Heart left ventricle (tissue), 16 donors: ENCODE results near the gene FA2H. TPM values are rescaled to one million over a fixed set of nuclear protein-coding genes. Genes with fewer than 3 reads are reported as not detected.
"Not testable (repeated sequence)": the region's sequence is repeated elsewhere in the genome, so short reads cannot be mapped to it uniquely, and the experiment has no call there.

ENCODE experiments used
- ATAC-seq, 4 donors: fragments of 200-7000 bp; cut with Tn5 transposase; one replicate each; pipeline ENCODE4 v1.9.1; 2020 to 2022; ENCODE audit warnings: moderate library complexity in 4 of 4, mild to moderate bottlenecking in 3 of 4, moderate number of reproducible peaks in 1 of 4
- DNase-seq, 5 donors: peaks; one replicate each; pipeline ENCODE4 v3.0.0-alpha.2; 2020
- H3K27ac ChIP-seq, 12 donors: fragments of 200-600 bp; sonication (generic) in 4 of 12; one replicate each; pipeline versions ENCODE4 v1.5.0 to v1.8.0; 2016 to 2022; ENCODE audit warnings: mild to moderate bottlenecking in 2 of 12
- H3K27me3 ChIP-seq, 9 donors: fragments of 200-600 bp; sonication (generic) in 2 of 9; one replicate each; pipeline versions ENCODE4 v1.5.1 to v1.8.0; 2016 to 2022; ENCODE audit warnings: mild to moderate bottlenecking in 3 of 9
- H3K36me3 ChIP-seq, 9 donors: fragments of 200-600 bp; sonication (generic) in 2 of 9; one replicate each; pipeline versions ENCODE4 v1.5.0 to v1.8.0; 2018 to 2022; ENCODE audit warnings: mild to moderate bottlenecking in 2 of 9
- H3K4me1 ChIP-seq, 12 donors: fragments of 200-600 bp; sonication (generic) in 4 of 12; one replicate each; pipeline versions ENCODE4 v1.5.0 to v1.8.0; 2016 to 2022; ENCODE audit warnings: mild to moderate bottlenecking in 3 of 12
- H3K4me3 ChIP-seq, 12 donors: fragments of 200-600 bp; sonication (generic) in 4 of 12; one replicate each; pipeline versions ENCODE4 v1.5.0 to v1.8.0; 2017 to 2022; ENCODE audit warnings: mild to moderate bottlenecking in 9 of 12, moderate library complexity in 4 of 12
- H3K9me3 ChIP-seq, 12 donors: fragments of 200-600 bp; sonication (generic) in 4 of 12; one replicate each; pipeline versions ENCODE4 v1.5.0 to v1.8.0; 2016 to 2022; ENCODE audit warnings: mild to moderate bottlenecking in 1 of 12
- POLR2A ChIP-seq, 2 donors: fragments of 450-650 bp; IDR thresholded peaks; one replicate each; pipeline ENCODE4 v1.6.1; 2017; ENCODE audit warnings: antibody characterized with exemption in 2 of 2, mild to moderate bottlenecking in 2 of 2, moderate library complexity in 2 of 2
- WGBS, 4 donors: extraction: QIAGEN DNeasy Blood & Tissue Kit in 2 of 4; methylation state at CpG; one replicate each; pipeline versions ENCODE4 v1.1.5 to v1.1.7; 2013 to 2018; 5-methylcytosine and 5-hydroxymethylcytosine counted together
- intact Hi-C, 10 donors: fragments of 100-400 bp; cut with DNase I; formaldehyde crosslinking; loops; one replicate each; pipeline versions ENCODE4 v1.11.1 to v1.14.2; 2022
- polyA plus RNA-seq, 2 donors: library from polyadenylated mRNA; stranded (reverse); fragments of 200-250 nt; gene quantifications; one replicate each; pipeline ENCODE4 v1.2.3, GENCODE V29; 2013
- total RNA-seq, 9 donors: library from RNA; depleted of rRNA in 2 of 9; stranded (reverse); fragments of >200 nt in 2 of 9; fragmentation: NEBNext Ultra II Directional in 3 of 9; extraction: Animal tissue kit (Norgen Biotek cat#: 25700) in 3 of 9; gene quantifications; one replicate each; pipeline versions ENCODE4 v1.1.0 to v1.2.4, GENCODE V29; 2016 to 2023
- TF ChIP-seq, protein P1 (sequence below), 12 donors: fragments of 200-600 bp; sonication (generic) in 4 of 12; IDR thresholded peaks; one replicate each; pipeline versions ENCODE4 v1.5.0 to v1.8.0; 2018 to 2022; ENCODE audit warnings: antibody characterized with exemption in 12 of 12, mild to moderate bottlenecking in 5 of 12
- donor health status: ischemic (EF 13 %, LVEDD 7.1; RV severe dilation, severe dysfunction).
- donor health status: healthy with polysubstance abuse.
- donor health status: DM: no; HTN: yes; CAD: no.
- donor health status: DM: no; HTN: no; CAD: no.
- donor health status: ischemic (EF 25% LVEDD 6.9; RV normal size, moderate dysfunction).
- donor health status: ischemic (EF 25% LVEDD 5.7; RV mildly dilated, moderate dysfunction).
- donor health status: healthy.
- donor health status: DM: yes; HTN: yes; CAD: no.
- donor health status: ischemic (EF 35%, LVEDD 5.7; RV mildly dilated, moderate dysfunction).
- donor health status: nonischemic (EF 11% LVEDD 7.7; RV severe dilation, severe dysfunction).
- donor health status: DM: yes; HTN: yes; CAD: no.
- donor health status: PGD.
- donor health status: ischemic (EF 29% LVEDD 5.4; RV normal size, mild dysfunction).
- donor health status: nonischemic (EF 23%, LVEDD 6.1; RV moderate dilation, normal function).

FA2H gene
- total and polyA plus RNA-seq, 11 donors: 0.04 to 1.9 (median 0.39) TPM; not detected in 7

GRCh38 chr16:74766729-74767128 lies 7.9 kb downstream of the FA2H start:
- H3K4me3 ChIP-seq: no peak overlapping the region
- no peaks in the 10 kb centered on the region for H3K36me3 ChIP-seq
- peaks cover 0 to 39% (median 3%) of the 10 kb centered on the region in 9 donors for H3K27me3 ChIP-seq
- no peak for TF ChIP-seq POLR2A (IDR thresholded peaks at IDR 0.05)
- TF ChIP-seq, protein P1, sequence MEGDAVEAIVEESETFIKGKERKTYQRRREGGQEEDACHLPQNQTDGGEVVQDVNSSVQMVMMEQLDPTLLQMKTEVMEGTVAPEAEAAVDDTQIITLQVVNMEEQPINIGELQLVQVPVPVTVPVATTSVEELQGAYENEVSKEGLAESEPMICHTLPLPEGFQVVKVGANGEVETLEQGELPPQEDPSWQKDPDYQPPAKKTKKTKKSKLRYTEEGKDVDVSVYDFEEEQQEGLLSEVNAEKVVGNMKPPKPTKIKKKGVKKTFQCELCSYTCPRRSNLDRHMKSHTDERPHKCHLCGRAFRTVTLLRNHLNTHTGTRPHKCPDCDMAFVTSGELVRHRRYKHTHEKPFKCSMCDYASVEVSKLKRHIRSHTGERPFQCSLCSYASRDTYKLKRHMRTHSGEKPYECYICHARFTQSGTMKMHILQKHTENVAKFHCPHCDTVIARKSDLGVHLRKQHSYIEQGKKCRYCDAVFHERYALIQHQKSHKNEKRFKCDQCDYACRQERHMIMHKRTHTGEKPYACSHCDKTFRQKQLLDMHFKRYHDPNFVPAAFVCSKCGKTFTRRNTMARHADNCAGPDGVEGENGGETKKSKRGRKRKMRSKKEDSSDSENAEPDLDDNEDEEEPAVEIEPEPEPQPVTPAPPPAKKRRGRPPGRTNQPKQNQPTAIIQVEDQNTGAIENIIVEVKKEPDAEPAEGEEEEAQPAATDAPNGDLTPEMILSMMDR (IDR thresholded peaks at IDR 0.05): no peak
- no peaks in the 10 kb centered on the region for H3K4me1 ChIP-seq
- H3K9me3 ChIP-seq: no peaks in the 10 kb centered on the region
- ATAC-seq (no peak), DNase-seq (no peak)
- intact Hi-C loops: no loop called here
- no peak overlapping the region for H3K27ac ChIP-seq
- WGBS, 4 donors: 89 to 93% (median 90%) methylated on average over 7 of the region's 7 CpGs

GRCh38 chr16:74764184-74764583 lies 10.4 kb downstream of the FA2H start:
- DNase-seq, ATAC-seq, H3K27ac ChIP-seq, intact Hi-C loops, H3K4me1 ChIP-seq, H3K36me3 ChIP-seq, H3K9me3 ChIP-seq, H3K4me3 ChIP-seq: not testable (repeated sequence)
- peaks cover 0 to 35% (median 0%) of the 10 kb centered on the region in 9 donors for H3K27me3 ChIP-seq
- 57 to 66% (median 61%) methylated on average over 3 of the region's 3 CpGs for WGBS, 4 donors

DNA sequence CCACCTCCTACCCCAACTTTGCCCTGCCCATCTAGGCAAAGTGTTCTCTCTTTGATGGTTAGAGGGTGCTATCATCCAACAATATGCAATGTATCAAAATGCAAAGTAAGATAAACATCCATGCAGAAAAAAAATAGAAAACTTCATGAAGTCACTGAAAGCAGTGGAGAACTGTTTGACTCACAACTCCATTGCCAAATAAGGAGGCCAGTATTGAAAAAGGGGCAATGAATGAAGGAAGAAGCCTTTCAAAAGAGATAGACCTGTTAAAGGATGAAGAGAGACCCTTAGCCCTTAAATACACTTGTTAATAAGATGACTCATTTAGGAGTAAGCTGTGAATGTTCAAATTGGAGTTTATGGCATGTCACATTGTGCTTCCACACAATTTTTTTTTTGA lies 13.0 kb downstream of the FA2H start:
- Histone ChIP-seq H3K4me1 (no peaks in the 10 kb centered on the region), H3K27me3 (peaks cover 0 to 29% (median 0%) of the 10 kb centered on the region in 9 donors), H3K9me3 (no peaks in the 10 kb centered on the region), H3K4me3 (no peak overlapping the region), H3K27ac (no peak overlapping the region), H3K36me3 (no peaks in the 10 kb centered on the region)
- DNase-seq: no peak
- no peak for ATAC-seq
- no peak for TF ChIP-seq POLR2A (IDR thresholded peaks at IDR 0.05)
- TF ChIP-seq, protein P1 (IDR thresholded peaks at IDR 0.05): no peak
- intact Hi-C loops: no loop called here

DNA sequence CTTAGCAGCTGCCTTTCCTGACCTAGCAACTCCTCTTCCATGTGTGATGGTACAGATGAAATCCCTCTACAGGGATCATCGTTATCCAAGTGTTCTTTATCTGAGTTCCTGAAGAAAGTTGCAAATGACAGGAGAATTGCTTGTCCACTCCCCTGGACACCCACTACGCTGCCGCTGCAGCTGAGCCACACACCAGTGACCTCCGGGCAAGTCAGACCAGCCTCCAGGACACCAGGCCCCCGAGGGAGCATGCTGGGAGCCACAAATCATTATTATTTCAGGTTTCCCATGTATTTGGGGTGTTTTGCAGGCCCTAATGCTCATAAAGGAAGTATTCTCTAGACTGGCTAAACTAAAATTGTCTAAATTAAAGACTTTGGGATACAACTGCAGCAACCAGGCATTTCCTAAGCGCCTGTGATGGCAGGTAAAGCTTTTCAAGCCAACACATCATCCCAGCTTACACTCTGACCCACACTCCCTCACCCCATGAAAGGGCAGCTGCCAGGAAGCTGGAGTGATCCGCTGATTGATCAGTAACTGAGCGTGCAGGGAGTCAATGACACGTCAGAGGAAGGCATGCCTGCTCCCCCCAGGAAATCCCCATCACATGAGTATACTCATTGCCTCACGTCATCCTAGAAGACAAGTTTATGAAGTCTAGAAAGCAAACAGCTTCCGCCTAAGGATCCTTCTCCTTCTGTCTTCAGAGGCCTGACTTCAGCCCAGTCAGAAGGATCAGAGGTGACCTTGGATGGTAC lies 14.4 kb downstream of the FA2H start:
- intact Hi-C loops: no loop called here
- H3K27ac ChIP-seq: no peak overlapping the region
- no peaks in the 10 kb centered on the region for H3K4me1 ChIP-seq
- no peaks in the 10 kb centered on the region for H3K9me3 ChIP-seq
- no peak for DNase-seq
- whole genome bisulfite sequencing, 4 donors: 64 to 72% (median 68%) methylated on average over 11 of the region's 11 CpGs
- H3K36me3 ChIP-seq: no peaks in the 10 kb centered on the region
- TF ChIP-seq POLR2A (IDR thresholded peaks at IDR 0.05): no peak
- TF ChIP-seq, protein P1 (IDR thresholded peaks at IDR 0.05): no peak
- no peak overlapping the region for H3K4me3 ChIP-seq
- no peak for ATAC-seq
- peaks cover 0 to 21% (median 0%) of the 10 kb centered on the region in 9 donors for H3K27me3 ChIP-seq

- WGBS, 4 donors: 88 to 100% (median 95%) methylated on average over 1 to 3 of the region's 3 CpGs
- intact Hi-C loops: no loop called here
- H3K9me3 ChIP-seq: no peaks in the 10 kb centered on the region
- TF ChIP-seq, protein P1 (IDR thresholded peaks at IDR 0.05): no peak
- TF ChIP-seq POLR2A (IDR thresholded peaks at IDR 0.05): no peak
- H3K36me3 ChIP-seq: no peaks in the 10 kb centered on the region
- DNase-seq (no peak), ATAC-seq (no peak)
- no peak overlapping the region for H3K4me3 ChIP-seq
- H3K27ac ChIP-seq: no peak overlapping the region
- no peaks in the 10 kb centered on the region for H3K4me1 ChIP-seq
- peaks cover 0 to 14% (median 0%) of the 10 kb centered on the region in 9 donors for H3K27me3 ChIP-seq
Measured at GRCh38 chr16:74759564-74759963, 15.1 kb downstream of the FA2H start.
